B cell (primary cell): Measurements from ENCODE around the gene CAPN14.

ENCODE experiments used
- EZH2 ChIP-seq: IDR thresholded peaks from 2 replicates; pipeline ENCODE4 v1.6.1; 2012; ENCODE audit warnings: borderline replicate concordance, low read depth, mild to moderate bottlenecking, moderate library complexity, low read length; ENCODE audit not compliant: insufficient read depth, poor library complexity, severe bottlenecking
- TF ChIP-seq, protein P1 (sequence below): fragments of 200-600 bp; IDR thresholded peaks from one replicate; pipeline ENCODE4 v1.8.0; 2022; ENCODE audit warnings: antibody characterized with exemption, mild to moderate bottlenecking

DNA sequence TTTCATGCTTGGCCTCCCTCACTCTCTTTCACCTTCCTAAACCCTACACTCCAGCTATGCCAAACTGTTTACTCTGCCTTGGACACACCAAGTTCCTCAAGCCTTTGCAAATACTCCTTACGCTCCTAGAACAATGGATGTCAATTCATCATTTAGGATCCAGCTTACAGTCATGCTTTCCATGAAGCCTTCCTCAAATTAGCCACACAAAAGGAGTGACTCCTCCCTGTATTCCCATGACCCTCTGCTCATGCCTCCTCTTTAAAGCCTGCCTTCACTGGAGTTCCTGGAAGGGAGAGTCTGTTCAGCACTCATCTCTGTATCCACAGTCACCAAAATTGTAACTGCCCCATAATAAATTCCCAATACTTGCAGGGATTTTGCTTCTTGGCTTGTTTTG lies 15.9 kb upstream of the CAPN14 start:
- TF ChIP-seq, protein P1, sequence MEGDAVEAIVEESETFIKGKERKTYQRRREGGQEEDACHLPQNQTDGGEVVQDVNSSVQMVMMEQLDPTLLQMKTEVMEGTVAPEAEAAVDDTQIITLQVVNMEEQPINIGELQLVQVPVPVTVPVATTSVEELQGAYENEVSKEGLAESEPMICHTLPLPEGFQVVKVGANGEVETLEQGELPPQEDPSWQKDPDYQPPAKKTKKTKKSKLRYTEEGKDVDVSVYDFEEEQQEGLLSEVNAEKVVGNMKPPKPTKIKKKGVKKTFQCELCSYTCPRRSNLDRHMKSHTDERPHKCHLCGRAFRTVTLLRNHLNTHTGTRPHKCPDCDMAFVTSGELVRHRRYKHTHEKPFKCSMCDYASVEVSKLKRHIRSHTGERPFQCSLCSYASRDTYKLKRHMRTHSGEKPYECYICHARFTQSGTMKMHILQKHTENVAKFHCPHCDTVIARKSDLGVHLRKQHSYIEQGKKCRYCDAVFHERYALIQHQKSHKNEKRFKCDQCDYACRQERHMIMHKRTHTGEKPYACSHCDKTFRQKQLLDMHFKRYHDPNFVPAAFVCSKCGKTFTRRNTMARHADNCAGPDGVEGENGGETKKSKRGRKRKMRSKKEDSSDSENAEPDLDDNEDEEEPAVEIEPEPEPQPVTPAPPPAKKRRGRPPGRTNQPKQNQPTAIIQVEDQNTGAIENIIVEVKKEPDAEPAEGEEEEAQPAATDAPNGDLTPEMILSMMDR = no peak
- TF ChIP-seq EZH2 = no peak
